ENCODE data around the gene RASGRF1.

The RASGRF1 gene

DNA sequence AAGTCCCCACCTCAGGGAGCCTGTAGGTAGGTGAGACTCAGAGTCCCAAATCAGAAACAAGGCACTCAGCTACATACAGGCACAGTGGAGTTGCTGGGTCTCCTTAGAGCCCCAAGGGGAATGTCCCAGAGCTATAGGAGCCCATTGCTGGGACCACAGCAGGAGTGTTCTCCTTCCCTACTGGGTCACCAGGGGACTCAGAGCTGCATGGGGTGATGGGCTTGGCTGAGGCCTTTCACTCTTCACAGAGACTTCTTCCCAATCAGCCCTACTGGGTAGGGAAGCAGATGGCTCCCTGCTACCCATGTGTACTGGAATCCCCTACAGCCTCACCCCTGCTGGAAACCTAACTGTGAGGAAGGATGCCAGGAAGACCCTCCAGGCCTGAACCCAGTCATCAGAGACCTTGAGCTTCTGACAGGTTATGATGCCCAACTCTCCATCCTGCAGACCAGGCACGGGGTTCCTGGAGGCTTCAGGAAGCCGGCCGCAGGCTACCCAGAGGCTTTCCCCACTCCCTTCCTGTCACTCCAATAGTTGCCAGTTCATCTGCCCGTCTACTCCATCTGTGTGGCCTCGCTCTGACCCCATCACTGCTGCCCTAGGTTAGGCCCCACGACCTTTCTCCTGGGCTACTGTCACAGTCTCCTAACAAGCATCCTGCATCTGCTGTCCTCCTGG lies 24.0 kb downstream of the RASGRF1 start:
- ChIA-PET CTCF (interaction anchor here (1.3 kb wide), 1 partner anchor 28 kb away, joined by 3 read pairs; no protein-coding TSS in a partner anchor), POLR2A (no interaction called here)
- TF ChIP-seq HDGF (IDR thresholded peaks at IDR 0.05; ENCODE audit: borderline replicate concordance) (no peak), ELF4 (IDR thresholded peaks at IDR 0.05) (no peak), BHLHE40 (IDR thresholded peaks at IDR 0.05; ENCODE audit: borderline replicate concordance) (no peak), L3MBTL2 (conservative IDR thresholded peaks at IDR 0.05) (no peak), CTBP1 (IDR thresholded peaks at IDR 0.05; ENCODE audit: borderline replicate concordance) (no peak), LEF1 (IDR thresholded peaks at IDR 0.05; ENCODE audit: borderline replicate concordance) (no peak), FOXA1 (IDR thresholded peaks at IDR 0.05) (no peak), ZNF384 (IDR thresholded peaks at IDR 0.05) (no peak), FOXK2 (IDR thresholded peaks at IDR 0.05) (no peak), NFRKB (IDR thresholded peaks at IDR 0.05) (no peak), SP1 (IDR thresholded peaks at IDR 0.05) (no peak), ARNT (IDR thresholded peaks at IDR 0.05) (no peak), TARDBP (IDR thresholded peaks at IDR 0.05) (no peak), SUZ12 (IDR thresholded peaks at IDR 0.05) (no peak)
- TF ChIP-seq, protein P1, sequence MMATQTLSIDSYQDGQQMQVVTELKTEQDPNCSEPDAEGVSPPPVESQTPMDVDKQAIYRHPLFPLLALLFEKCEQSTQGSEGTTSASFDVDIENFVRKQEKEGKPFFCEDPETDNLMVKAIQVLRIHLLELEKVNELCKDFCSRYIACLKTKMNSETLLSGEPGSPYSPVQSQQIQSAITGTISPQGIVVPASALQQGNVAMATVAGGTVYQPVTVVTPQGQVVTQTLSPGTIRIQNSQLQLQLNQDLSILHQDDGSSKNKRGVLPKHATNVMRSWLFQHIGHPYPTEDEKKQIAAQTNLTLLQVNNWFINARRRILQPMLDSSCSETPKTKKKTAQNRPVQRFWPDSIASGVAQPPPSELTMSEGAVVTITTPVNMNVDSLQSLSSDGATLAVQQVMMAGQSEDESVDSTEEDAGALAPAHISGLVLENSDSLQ (IDR thresholded peaks at IDR 0.05), result no peak
- no peak for DNase-seq (ENCODE audit: extremely low spot score)

- CTCF ChIA-PET, result interaction anchor here (1.3 kb wide), 1 partner anchor 29 kb away, joined by 3 read pairs; no protein-coding TSS in a partner anchor
- no peak for TF ChIP-seq NFRKB (IDR thresholded peaks at IDR 0.05)
- TF ChIP-seq TARDBP (IDR thresholded peaks at IDR 0.05), result no peak
- TF ChIP-seq ZNF384 (IDR thresholded peaks at IDR 0.05), result no peak
- TF ChIP-seq ARNT (IDR thresholded peaks at IDR 0.05), result no peak
- TF ChIP-seq SP1 (IDR thresholded peaks at IDR 0.05), result no peak
- no peak for TF ChIP-seq FOXK2 (IDR thresholded peaks at IDR 0.05)
- no peak for DNase-seq (ENCODE audit: extremely low spot score)
- POLR2A ChIA-PET, result no interaction called here
Observed at GRCh38 chr15:79065706-79066376, 24.7 kb downstream of the RASGRF1 start.

DNA sequence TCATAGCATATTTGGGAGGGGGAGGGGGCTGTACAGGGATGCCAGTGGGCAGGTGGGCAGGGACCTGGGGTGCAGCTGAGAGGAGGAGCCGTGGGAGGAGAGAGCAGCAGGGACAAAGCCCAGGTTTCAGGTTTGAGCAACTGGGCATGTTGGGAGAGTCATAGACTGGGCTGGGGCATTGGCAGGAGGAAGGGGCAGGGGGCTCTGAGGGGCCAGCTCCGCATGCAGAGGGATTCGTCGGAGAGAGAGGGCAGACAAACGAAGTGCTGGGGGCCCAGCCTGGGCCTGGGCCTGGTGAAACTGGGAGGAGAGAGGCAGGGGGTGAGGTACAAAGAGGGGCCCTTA lies 25.2 kb downstream of the RASGRF1 start:
- DNase-seq (ENCODE audit: extremely low spot score), result no peak
- TF ChIP-seq BHLHE40 (IDR thresholded peaks at IDR 0.05; ENCODE audit: borderline replicate concordance), result no peak
- TF ChIP-seq HDGF (IDR thresholded peaks at IDR 0.05; ENCODE audit: borderline replicate concordance), result no peak
- no peak for TF ChIP-seq SP1 (IDR thresholded peaks at IDR 0.05)
- no peak for TF ChIP-seq FOXK2 (IDR thresholded peaks at IDR 0.05)
- TF ChIP-seq NFRKB (IDR thresholded peaks at IDR 0.05), result no peak
- TF ChIP-seq SUZ12 (IDR thresholded peaks at IDR 0.05), result no peak
- TF ChIP-seq FOXA1 (IDR thresholded peaks at IDR 0.05), result no peak
- no peak for TF ChIP-seq TARDBP (IDR thresholded peaks at IDR 0.05)
- POLR2A ChIA-PET, result no interaction called here
- CTCF ChIA-PET, result no interaction called here

- TF ChIP-seq FOXA1 (IDR thresholded peaks at IDR 0.05) (no peak), FOXM1 (IDR thresholded peaks at IDR 0.05; ENCODE audit: borderline replicate concordance) (no peak), ELF4 (IDR thresholded peaks at IDR 0.05) (no peak), ARNT (IDR thresholded peaks at IDR 0.05) (no peak), CTBP1 (IDR thresholded peaks at IDR 0.05; ENCODE audit: borderline replicate concordance) (no peak), FOXK2 (IDR thresholded peaks at IDR 0.05) (no peak)
- POLR2A ChIA-PET, result no interaction called here
- CTCF ChIA-PET, result no interaction called here
- DNase-seq (ENCODE audit: extremely low spot score), result no peak
Observed at GRCh38 chr15:79064496-79064895, 26.1 kb downstream of the RASGRF1 start.

GRCh38 chr15:79060175-79060574 lies 30.4 kb downstream of the RASGRF1 start:
- TF ChIP-seq L3MBTL2 (conservative IDR thresholded peaks at IDR 0.05) (no peak), FOXK2 (IDR thresholded peaks at IDR 0.05) (no peak)
- ChIA-PET CTCF (no interaction called here), POLR2A (no interaction called here)
- no peak for DNase-seq (ENCODE audit: extremely low spot score)

DNA sequence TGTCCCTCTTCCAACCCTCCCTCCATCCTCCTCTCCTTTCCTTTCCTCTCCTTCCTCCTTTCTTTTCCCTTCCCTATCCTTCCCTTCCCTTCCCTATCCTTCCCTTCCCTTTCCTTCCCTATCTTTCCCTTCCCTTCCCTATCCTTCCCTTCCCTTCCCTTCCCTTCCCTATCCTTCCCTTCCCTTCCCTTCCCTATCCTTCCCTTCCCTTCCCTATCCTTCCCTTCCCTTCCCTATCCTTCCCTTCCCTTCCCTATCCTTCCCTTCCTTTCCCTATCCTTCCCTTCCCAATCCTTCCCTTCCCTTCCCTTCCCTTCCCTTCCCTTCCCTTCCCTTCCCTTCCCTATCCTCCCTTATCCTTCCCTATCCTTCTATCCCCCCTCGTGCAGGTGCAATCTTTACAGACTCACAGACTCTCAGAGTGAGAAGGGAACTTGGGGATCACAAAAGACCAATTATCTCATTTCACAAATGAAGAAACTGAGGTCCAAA lies 31.5 kb downstream of the RASGRF1 start:
- ChIA-PET CTCF (no interaction called here), POLR2A (no interaction called here)
- no peak for DNase-seq (ENCODE audit: extremely low spot score)
- TF ChIP-seq ARNT (IDR thresholded peaks at IDR 0.05), result no peak
- no peak for TF ChIP-seq TARDBP (IDR thresholded peaks at IDR 0.05)
- no peak for TF ChIP-seq SP1 (IDR thresholded peaks at IDR 0.05)
- no peak for TF ChIP-seq ELF4 (IDR thresholded peaks at IDR 0.05)
- TF ChIP-seq HDGF (IDR thresholded peaks at IDR 0.05; ENCODE audit: borderline replicate concordance), result no peak
- TF ChIP-seq NFRKB (IDR thresholded peaks at IDR 0.05), result no peak
- TF ChIP-seq CTBP1 (IDR thresholded peaks at IDR 0.05; ENCODE audit: borderline replicate concordance), result no peak
- TF ChIP-seq, protein P1 (IDR thresholded peaks at IDR 0.05), result no peak
- TF ChIP-seq FOXA1 (IDR thresholded peaks at IDR 0.05), result no peak

GRCh38 chr15:79058260-79058850 lies 32.2 kb downstream of the RASGRF1 start:
- TF ChIP-seq ARNT (IDR thresholded peaks at IDR 0.05) (no peak), SUZ12 (IDR thresholded peaks at IDR 0.05) (no peak), HDGF (IDR thresholded peaks at IDR 0.05; ENCODE audit: borderline replicate concordance) (no peak), L3MBTL2 (conservative IDR thresholded peaks at IDR 0.05) (no peak), TARDBP (IDR thresholded peaks at IDR 0.05) (no peak), CTBP1 (IDR thresholded peaks at IDR 0.05; ENCODE audit: borderline replicate concordance) (no peak), NFRKB (IDR thresholded peaks at IDR 0.05) (no peak), FOXK2 (IDR thresholded peaks at IDR 0.05) (no peak), ZNF384 (IDR thresholded peaks at IDR 0.05) (no peak), BHLHE40 (IDR thresholded peaks at IDR 0.05; ENCODE audit: borderline replicate concordance) (no peak), SP1 (IDR thresholded peaks at IDR 0.05) (no peak), LEF1 (IDR thresholded peaks at IDR 0.05; ENCODE audit: borderline replicate concordance) (no peak), FOXA1 (IDR thresholded peaks at IDR 0.05) (no peak)
- TF ChIP-seq, protein P1 (IDR thresholded peaks at IDR 0.05), result no peak
- CTCF ChIA-PET, result no interaction called here
- POLR2A ChIA-PET, result no interaction called here
- DNase-seq (ENCODE audit: extremely low spot score), result no peak
